PC-9 (cell line): ENCODE measurements around the gene LGALS1. TPM values are rescaled to one million over a fixed set of nuclear protein-coding genes. Genes with fewer than 3 reads are reported as not detected.

ENCODE experiments used
- BruUV-seq: library from RNA; stranded (reverse); fragments of 400-500 nt; replicated peaks from 2 replicates; lab custom pipeline; 2021; lab: Mats Ljungman, UMichigan
- CTCF ChIA-PET: fragments of 300-600 bp; sonication (Branson Sonifier 250); formaldehyde crosslinking; loops from one replicate; lab custom pipeline; 2022; ENCODE audit warnings: antibody characterized with exemption; lab: Charles Lee
- POLR2A ChIA-PET: fragments of 300-600 bp; sonication (Branson Sonifier 250); formaldehyde crosslinking; loops from one replicate; lab custom pipeline; 2022; ENCODE audit warnings: antibody characterized with exemption; ENCODE audit not compliant: unreplicated experiment; lab: Charles Lee
- DNase-seq, 2 experiments: peaks; one replicate each; pipeline versions ENCODE4 v3.0.0 to v3.0.0-alpha.2; 2015 to 2022; ENCODE audit warnings: mixed read lengths in 1 of 2
- H2AFZ ChIP-seq: fragments of 200-600 bp; sonication (generic); 2 replicates; pipeline ENCODE4 v1.8.1; 2017; ENCODE audit warnings: antibody characterized with exemption
- H3F3A ChIP-seq: fragments of 200-600 bp; sonication (generic); 2 replicates; pipeline ENCODE4 v1.8.1; 2017; ENCODE audit warnings: antibody characterized with exemption, mild to moderate bottlenecking, low read depth; ENCODE audit not compliant: insufficient read depth
- H3K27ac ChIP-seq: fragments of 200-600 bp; sonication (generic); 2 replicates; pipeline ENCODE4 v1.6.1; 2016; ENCODE audit warnings: mixed run types
- H3K27me3 ChIP-seq: fragments of 200-600 bp; sonication (generic); 2 replicates; pipeline ENCODE4 v1.6.1; 2016; ENCODE audit warnings: low read depth, mixed run types; ENCODE audit not compliant: insufficient read depth
- H3K36me3 ChIP-seq: fragments of 200-600 bp; sonication (generic); 2 replicates; pipeline ENCODE4 v1.6.1; 2016; ENCODE audit warnings: low read depth, mixed run types
- H3K4me1 ChIP-seq: fragments of 200-600 bp; sonication (generic); replicated peaks from 2 replicates; pipeline ENCODE4 v1.6.1; 2016; ENCODE audit warnings: mixed run types; ENCODE audit not compliant: insufficient read depth
- H3K4me2 ChIP-seq: fragments of 200-600 bp; sonication (generic); 2 replicates; pipeline ENCODE4 v1.6.1; 2017; ENCODE audit warnings: mixed run types
- H3K4me3 ChIP-seq: fragments of 200-600 bp; sonication (generic); 2 replicates; pipeline ENCODE4 v1.6.1; 2016; ENCODE audit warnings: mixed run types
- H3K79me2 ChIP-seq: fragments of 200-600 bp; sonication (generic); 2 replicates; pipeline ENCODE4 v1.6.1; 2017; ENCODE audit warnings: low read depth, mixed run types
- H3K9me2 ChIP-seq: fragments of 200-600 bp; sonication (generic); 2 replicates; pipeline ENCODE4 v1.8.1; 2017; ENCODE audit warnings: mild to moderate bottlenecking; ENCODE audit not compliant: insufficient read depth
- H3K9me3 ChIP-seq: fragments of 200-600 bp; sonication (generic); 2 replicates; pipeline ENCODE4 v1.8.1; 2016; ENCODE audit warnings: low read depth; ENCODE audit not compliant: insufficient read depth
- H4K20me1 ChIP-seq: fragments of 200-600 bp; sonication (generic); 2 replicates; pipeline ENCODE4 v1.8.1; 2017; ENCODE audit not compliant: insufficient read depth
- CTCF ChIP-seq: fragments of 200-600 bp; sonication (generic); conservative IDR thresholded peaks from 2 replicates; pipeline ENCODE4 v1.6.1; 2017; ENCODE audit warnings: mixed run types, antibody characterized with exemption, mild to moderate bottlenecking, moderate library complexity
- EZH2 ChIP-seq: fragments of 200-600 bp; sonication (generic); IDR thresholded peaks from 2 replicates; pipeline ENCODE4 v1.8.0; 2017; ENCODE audit warnings: antibody characterized with exemption, low read depth
- intact Hi-C: fragments of 100-400 bp; cut with micrococcal nuclease; formaldehyde crosslinking; loops from one replicate; pipeline ENCODE4 v1.10.0; 2022; ENCODE audit not compliant: unreplicated experiment
- total RNA-seq: library from RNA; stranded (reverse); gene quantifications from 2 replicates; pipeline ENCODE4 v1.2.3, GENCODE V29; 2021

LGALS1 gene
- total RNA-seq, 1 experiment from 2014 or later, result 791 TPM

GRCh38 chr22:37686002-37686982 lies 10.9 kb downstream of the LGALS1 start, which contains the start of gene NOL12:
TSS of gene NOL12 (plus strand) at chr22:37686343. CDS start at chr22:37686393, 50 bp downstream.
- H3K27ac ChIP-seq, result peak within 1 kb of the TSS; percentile 59
- peaks cover 47% of the 10 kb centered on the region for H3K4me1 ChIP-seq
- H3F3A ChIP-seq, result peaks cover 36% of the 10 kb centered on the region
- peaks cover 36% of the 10 kb centered on the region for H3K79me2 ChIP-seq
- H2AFZ ChIP-seq, result peak within 1 kb of the TSS; percentile 87
- peak within 1 kb of the TSS; percentile 94 for H3K4me3 ChIP-seq
- H3K9me3 ChIP-seq, result no peaks in the 10 kb centered on the region
- ChIA-PET CTCF (interaction anchor here (0.6 to 1.1 kb wide), 5 partner anchors 8 to 111 kb away, joined by 3 to 18 read pairs (median 5); partner anchors contain the start of gene GGA1), POLR2A (interaction anchor here (0.6 to 1.0 kb wide), 7 partner anchors 8 to 308 kb away, joined by 3 to 24 read pairs (median 3); partner anchors contain the start of gene PDXP)
- intact Hi-C loops, result loop anchor here (2.0 kb wide), 2 partner anchors 67 to 119 kb away; a partner anchor contains a TSS
- no peaks in the 10 kb centered on the region for H3K9me2 ChIP-seq
- H3K27me3 ChIP-seq, result no peaks in the 10 kb centered on the region
- DNase-seq, result peak; percentile 83 to 86
- H3K4me2 ChIP-seq, result peak within 1 kb of the TSS; percentile 84
- H4K20me1 ChIP-seq, result peaks cover 11% of the 10 kb centered on the region; the same call in 1 of the 2 replicates
- TF ChIP-seq EZH2 (no peak), CTCF (0 out of 2 replicates have a peak, but pooled peaks have one; percentile 26)
- peaks cover 23% of the 10 kb centered on the region for H3K36me3 ChIP-seq
- BruUV-seq, result TSS peak; percentile 68

- Histone ChIP-seq H3F3A (peaks cover 33% of the 10 kb centered on the region), H3K79me2 (peaks cover 36% of the 10 kb centered on the region), H3K9me2 (no peaks in the 10 kb centered on the region), H3K4me1 (peaks cover 34% of the 10 kb centered on the region), H2AFZ (no peak overlapping the region), H3K27me3 (no peaks in the 10 kb centered on the region), H3K4me2 (no peak overlapping the region), H3K36me3 (peaks cover 36% of the 10 kb centered on the region), H3K9me3 (no peaks in the 10 kb centered on the region), H4K20me1 (peaks cover 11% of the 10 kb centered on the region; the same call in 1 of the 2 replicates), H3K27ac (no peak overlapping the region), H3K4me3 (no peak overlapping the region)
- ChIA-PET POLR2A (no interaction called here), CTCF (no interaction called here)
- intact Hi-C loops, result no loop called here
- TF ChIP-seq CTCF, result no peak
- TF ChIP-seq EZH2, result no peak
- no peak for DNase-seq
- BruUV-seq, result no TSS peak
Measured at GRCh38 chr22:37690407-37690806, 15.0 kb downstream of the LGALS1 start.

GRCh38 chr22:37690901-37691504 lies 15.6 kb downstream of the LGALS1 start:
- POLR2A ChIA-PET, result no interaction called here

More at GRCh38 chr22:37690901-37691504, 15.6 kb downstream of the LGALS1 start:
- BruUV-seq, result no TSS peak
- H4K20me1 ChIP-seq, result peaks cover 11% of the 10 kb centered on the region; the same call in 1 of the 2 replicates
- no peaks in the 10 kb centered on the region for H3K9me2 ChIP-seq
- no peak overlapping the region for H3K27ac ChIP-seq
- H3K36me3 ChIP-seq, result peaks cover 36% of the 10 kb centered on the region
- no peak overlapping the region for H3K4me2 ChIP-seq
- H3K79me2 ChIP-seq, result peaks cover 36% of the 10 kb centered on the region
- H2AFZ ChIP-seq, result no peak overlapping the region
- no peaks in the 10 kb centered on the region for H3K27me3 ChIP-seq
- H3F3A ChIP-seq, result peaks cover 36% of the 10 kb centered on the region
- CTCF ChIA-PET, result no interaction called here
- no peak for DNase-seq
- no peaks in the 10 kb centered on the region for H3K9me3 ChIP-seq
- no peak overlapping the region for H3K4me3 ChIP-seq
- TF ChIP-seq EZH2, result no peak
- no peak for TF ChIP-seq CTCF
- intact Hi-C loops, result no loop called here
- H3K4me1 ChIP-seq, result peaks cover 34% of the 10 kb centered on the region
